GM18526 (cell line): ENCODE results near the gene TTYH2.
A peak's percentile ranks its signal among the peaks of the same experiment; 100 is the strongest.

Experiments
- POLR2A ChIP-seq: IDR thresholded peaks from 3 replicates; pipeline ENCODE4 v1.6.1; 2011; ENCODE audit not compliant: insufficient read length; ENCODE audit errors: extremely low read depth

The TTYH2 gene

DNA sequence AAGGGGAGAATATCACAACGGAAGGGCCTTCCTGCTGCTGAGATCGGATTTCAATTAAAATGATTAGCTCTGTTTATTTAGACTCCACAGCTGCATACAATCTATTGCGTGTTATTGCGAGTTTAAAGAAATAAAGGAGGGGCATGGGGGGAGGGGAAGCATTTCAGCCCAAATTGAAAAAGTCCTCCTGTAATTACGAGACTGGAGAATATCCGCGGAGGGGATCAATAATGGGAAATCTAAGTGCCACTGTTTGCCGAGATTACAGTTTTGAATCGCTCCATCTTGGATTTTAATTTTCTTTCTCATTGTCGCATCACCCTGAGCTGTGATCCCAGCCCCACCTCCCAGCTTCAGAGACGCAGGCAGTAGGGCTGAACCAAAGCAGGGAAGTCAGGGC lies 25.6 kb upstream of the TTYH2 start:
- TF ChIP-seq POLR2A = no peak

DNA sequence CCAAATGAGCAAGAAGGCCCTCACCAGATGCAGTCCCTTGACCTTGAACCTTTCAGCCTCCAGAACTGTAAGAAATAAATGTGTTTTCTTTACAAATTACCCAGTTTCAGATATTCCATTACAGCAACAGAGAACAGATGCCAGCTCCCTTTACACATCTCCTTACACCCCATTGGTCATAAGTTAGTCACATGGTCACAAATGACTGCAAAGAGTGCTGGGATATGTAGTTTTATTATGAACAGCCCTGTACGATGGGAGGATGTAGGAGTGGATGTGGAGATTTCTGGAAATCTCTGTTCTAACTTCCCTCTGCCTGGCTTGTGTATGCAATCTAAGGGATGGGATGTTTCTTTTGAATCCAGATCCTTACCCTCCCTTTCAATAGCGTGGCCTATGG lies 23.2 kb upstream of the TTYH2 start:
- no peak for TF ChIP-seq POLR2A

DNA sequence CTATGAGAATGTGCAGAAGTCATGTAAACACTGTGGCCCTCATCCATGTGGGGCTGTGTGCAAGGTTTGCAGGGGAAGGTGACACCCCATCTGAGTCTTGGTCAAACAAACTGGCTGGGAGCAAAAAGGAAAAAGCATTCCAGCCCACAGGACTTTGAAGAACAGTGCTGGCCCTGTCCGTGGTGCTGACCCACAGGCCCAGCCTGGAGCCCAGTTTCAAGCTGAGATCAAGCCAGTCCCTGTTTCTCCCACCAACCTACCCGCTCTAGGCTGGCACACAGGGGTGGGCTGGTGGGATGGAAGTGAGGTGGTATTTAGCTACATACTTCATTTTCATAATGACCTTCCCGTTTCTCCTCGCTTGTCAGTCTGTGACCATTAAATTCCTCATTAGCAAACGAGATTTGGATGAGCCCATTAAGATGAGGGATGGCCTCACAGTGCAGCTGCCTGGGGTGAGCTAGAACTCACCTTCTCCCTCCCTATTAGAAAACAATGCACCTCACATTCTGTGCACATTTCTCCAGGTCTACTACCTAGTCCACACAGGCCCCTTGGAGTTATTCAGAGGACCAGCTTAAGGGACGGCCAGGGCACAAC lies 22.5 kb upstream of the TTYH2 start:
- no peak for TF ChIP-seq POLR2A

DNA sequence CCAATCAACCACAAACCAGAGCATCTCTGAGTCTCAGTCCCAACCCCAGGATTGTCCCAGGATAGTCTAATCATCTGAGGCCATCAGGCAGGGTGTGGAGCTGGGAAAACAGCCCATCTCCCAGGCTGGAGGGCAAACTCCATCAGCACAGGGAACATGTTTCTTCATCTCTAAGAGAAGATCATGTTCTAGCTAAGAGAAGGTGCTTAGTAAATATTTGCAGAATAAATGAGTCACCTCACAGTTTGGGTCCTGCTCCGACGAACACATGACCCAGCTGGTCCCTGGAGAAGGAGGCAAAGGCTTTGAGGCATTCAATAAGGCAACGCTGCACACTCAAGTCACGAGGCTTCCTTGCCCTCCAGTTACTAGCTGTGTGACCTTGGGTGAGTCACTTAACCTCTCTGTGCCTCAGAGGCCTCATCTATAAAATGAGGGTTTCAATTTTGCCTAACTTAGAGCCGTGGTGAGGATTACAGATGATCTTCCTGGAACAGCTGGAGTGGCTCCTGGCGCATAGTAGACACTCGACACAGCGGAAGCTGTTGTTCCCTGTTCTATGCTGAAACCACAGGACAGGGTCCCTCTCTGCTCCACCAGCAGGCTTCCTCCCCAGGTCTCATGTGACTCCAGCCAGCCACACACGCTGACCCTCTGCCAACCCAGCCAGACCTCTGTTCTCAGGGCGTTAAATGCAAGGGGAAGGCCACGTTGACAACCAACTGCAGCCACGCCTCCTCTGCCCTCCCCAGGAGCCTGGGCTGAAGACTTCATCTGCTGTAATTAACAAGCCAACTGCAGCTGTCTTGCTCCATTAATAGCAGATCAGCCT lies 20.2 kb upstream of the TTYH2 start:
- no peak for TF ChIP-seq POLR2A

DNA sequence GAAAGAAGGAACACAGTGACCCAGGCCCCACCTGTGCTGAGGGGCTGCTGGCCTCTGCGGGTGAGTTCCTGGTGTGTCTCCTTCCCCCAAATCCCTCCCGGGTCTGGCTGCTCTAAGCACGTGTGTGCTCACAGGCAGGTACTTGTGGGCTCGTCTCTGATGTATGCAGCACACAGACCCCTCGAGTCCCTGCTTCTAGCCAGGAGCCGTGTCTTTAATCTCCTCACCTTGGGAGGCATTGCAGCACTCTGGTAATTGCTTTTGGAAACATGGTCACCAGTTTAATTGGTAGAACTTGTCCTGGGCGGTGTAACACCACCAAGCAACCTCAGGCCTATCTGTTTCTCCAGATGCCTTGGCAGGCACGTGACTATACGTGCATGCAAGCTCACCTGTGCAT lies 18.7 kb upstream of the TTYH2 start:
- no peak for TF ChIP-seq POLR2A

GRCh38 chr17:74196541-74197317 lies 16.6 kb upstream of the TTYH2 start:
- TF ChIP-seq POLR2A = no peak

- TF ChIP-seq POLR2A = no peak
Observed at GRCh38 chr17:74197801-74198200, 15.6 kb upstream of the TTYH2 start.

DNA sequence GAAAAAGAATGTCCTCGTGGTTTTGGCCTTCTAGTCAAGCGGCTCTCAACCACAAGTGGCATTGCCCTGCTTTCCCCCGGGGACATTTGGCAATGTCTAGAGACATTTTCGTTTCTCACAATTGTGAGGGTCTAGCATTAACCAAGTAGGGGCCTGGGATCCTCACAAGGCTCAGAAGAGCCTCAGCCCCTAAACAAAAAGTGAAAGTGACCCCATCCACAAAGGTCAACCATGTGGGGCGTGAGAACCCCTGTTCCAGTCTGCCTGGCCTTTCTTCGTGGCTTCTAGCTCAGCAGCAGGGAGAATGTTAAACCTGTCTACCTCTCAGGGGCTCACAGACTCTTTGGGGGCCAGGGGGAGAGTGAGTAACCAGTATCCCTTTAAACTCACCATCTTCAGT lies 14.7 kb upstream of the TTYH2 start:
- no peak for TF ChIP-seq POLR2A

GRCh38 chr17:74199306-74200092 lies 13.9 kb upstream of the TTYH2 start:
- TF ChIP-seq POLR2A = no peak

DNA sequence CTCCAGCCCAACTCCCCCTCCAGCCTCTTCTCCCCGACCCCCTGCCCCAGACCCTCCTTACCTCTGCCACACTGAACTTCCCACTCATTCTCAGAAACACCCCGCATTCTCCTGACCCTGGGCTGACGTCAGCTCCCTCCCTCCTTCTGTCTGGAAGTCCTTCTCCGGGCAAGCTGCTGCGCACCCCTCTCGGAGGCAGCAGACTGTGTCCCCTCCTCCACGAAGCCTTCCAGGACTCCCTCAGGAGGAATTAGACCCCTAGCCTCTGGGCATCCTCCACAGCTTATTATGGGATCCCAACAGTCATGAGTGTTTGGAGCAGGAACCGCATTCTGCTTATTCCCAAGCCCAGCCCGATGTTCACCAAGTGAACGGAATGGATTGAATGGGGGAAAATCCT lies 13.3 kb upstream of the TTYH2 start:
- no peak for TF ChIP-seq POLR2A

DNA sequence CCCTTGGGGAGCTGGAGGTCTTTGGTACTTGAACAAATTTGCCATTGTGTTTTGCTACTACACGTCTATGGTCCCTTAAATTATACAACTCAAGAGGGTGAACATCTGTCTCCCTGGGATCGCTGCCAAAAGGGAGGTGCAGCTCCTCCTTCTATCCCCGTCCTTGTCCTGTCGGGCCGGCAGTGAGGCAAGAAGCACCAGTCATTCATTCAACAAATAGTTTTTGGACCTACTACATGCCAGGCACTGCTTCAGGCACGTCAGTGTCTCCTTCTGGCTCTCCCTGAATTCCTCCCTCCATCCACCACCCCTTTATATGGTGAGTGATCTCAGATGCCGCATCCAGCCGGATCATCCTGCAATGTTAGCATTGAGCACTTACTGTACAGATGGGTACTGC lies 12.1 kb upstream of the TTYH2 start:
- TF ChIP-seq POLR2A = no peak

DNA sequence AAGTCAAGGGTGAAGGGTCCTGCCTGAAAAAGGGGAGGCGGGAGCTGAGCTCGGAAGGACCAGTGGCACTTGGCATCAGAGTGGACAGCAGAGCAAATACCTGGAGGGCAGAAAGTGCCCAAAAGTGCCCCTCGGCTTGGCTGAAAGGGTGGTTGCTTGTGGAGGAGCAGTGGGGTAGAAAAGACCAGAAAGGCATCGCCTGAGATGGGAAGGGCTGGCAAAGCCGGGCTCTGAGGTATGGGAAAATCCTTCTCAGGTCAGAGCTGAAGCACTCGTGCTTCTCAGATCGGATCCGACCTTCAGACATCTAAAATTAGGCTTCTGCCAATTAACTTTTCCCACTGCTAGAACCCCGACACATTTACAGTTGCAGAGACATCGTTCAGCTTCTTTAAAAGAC lies 11.4 kb upstream of the TTYH2 start:
- TF ChIP-seq POLR2A = no peak

GRCh38 chr17:74202938-74203337 lies 10.4 kb upstream of the TTYH2 start:
- no peak for TF ChIP-seq POLR2A

- peak; percentile 94 for TF ChIP-seq POLR2A
Observed at GRCh38 chr17:74203439-74204240, 9.7 kb upstream of the TTYH2 start, which contains the start of gene RPL38. TSS of gene RPL38 (plus strand) at chr17:74203678. CDS start at chr17:74203956, 278 bp downstream.
